Neutrophil (primary cell): ENCODE results near the gene APOA4.

Experiments
- H3K27ac ChIP-seq: fragments of 200-600 bp; sonication (generic); 2 replicates; pipeline ENCODE4 v1.5.1; 2016; ENCODE audit warnings: mild to moderate bottlenecking, moderate library complexity
- H3K27me3 ChIP-seq: fragments of 200-600 bp; sonication (generic); 2 replicates; pipeline ENCODE4 v1.6.0; 2016; ENCODE audit warnings: mild to moderate bottlenecking
- H3K36me3 ChIP-seq: fragments of 200-600 bp; sonication (generic); 2 replicates; pipeline ENCODE4 v1.5.1; 2017
- H3K4me1 ChIP-seq, 2 experiments: fragments of 200-600 bp in 1 of 2; sonication (generic) in 1 of 2; 1 replicate in 1 of 2; 2 replicates in 1 of 2; pipeline versions ENCODE4 v1.5.1 to v1.6.1; 2013 to 2016; ENCODE audit warnings: low read depth in 1 of 2, low read length in 1 of 2, mild to moderate bottlenecking in 1 of 2, moderate library complexity in 1 of 2; ENCODE audit not compliant: control insufficient read depth in 1 of 2, insufficient read depth in 1 of 2
- H3K4me3 ChIP-seq, 2 experiments: fragments of 200-600 bp in 1 of 2; sonication (generic) in 1 of 2; 1 replicate in 1 of 2; 2 replicates in 1 of 2; pipeline ENCODE4 v1.5.1; 2013 to 2016; ENCODE audit warnings: low read depth in 1 of 2, low read length in 1 of 2, mild to moderate bottlenecking in 1 of 2, moderate library complexity in 1 of 2
- H3K9me3 ChIP-seq: fragments of 200-600 bp; sonication (generic); 2 replicates; pipeline ENCODE4 v1.5.1; 2016
- TF ChIP-seq, protein P1 (sequence below): fragments of 200-600 bp; sonication (generic); IDR thresholded peaks from 2 replicates; pipeline ENCODE4 v1.5.1; 2016; ENCODE audit warnings: antibody characterized with exemption

Gene APOA4

DNA sequence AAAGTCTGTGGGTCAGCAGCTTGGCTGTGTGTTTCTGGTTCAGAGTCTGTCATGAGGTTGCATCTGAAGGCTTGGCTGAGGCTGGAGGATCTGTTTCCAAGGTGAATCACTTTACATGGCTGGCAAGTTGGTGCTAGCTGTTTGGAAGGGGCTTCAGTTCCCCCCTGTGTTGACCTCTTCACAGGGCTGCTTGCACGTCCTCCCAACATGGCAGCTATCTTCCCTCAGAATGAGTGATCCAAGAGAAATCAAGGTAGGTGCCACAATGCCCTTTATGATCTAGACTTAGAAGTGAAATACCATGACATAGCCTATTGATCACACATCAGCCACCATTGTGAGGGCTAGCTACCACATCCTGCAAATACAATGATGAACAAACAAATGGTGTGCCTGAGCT, 9.9 kb downstream of the APOA4 start:
- Histone ChIP-seq H3K4me3 (no peak overlapping the region), H3K36me3 (no peaks in the 10 kb centered on the region), H3K27me3 (no peaks in the 10 kb centered on the region), H3K27ac (no peak overlapping the region), H3K9me3 (no peaks in the 10 kb centered on the region), H3K4me1 (no peaks in the 10 kb centered on the region)
- TF ChIP-seq, protein P1, sequence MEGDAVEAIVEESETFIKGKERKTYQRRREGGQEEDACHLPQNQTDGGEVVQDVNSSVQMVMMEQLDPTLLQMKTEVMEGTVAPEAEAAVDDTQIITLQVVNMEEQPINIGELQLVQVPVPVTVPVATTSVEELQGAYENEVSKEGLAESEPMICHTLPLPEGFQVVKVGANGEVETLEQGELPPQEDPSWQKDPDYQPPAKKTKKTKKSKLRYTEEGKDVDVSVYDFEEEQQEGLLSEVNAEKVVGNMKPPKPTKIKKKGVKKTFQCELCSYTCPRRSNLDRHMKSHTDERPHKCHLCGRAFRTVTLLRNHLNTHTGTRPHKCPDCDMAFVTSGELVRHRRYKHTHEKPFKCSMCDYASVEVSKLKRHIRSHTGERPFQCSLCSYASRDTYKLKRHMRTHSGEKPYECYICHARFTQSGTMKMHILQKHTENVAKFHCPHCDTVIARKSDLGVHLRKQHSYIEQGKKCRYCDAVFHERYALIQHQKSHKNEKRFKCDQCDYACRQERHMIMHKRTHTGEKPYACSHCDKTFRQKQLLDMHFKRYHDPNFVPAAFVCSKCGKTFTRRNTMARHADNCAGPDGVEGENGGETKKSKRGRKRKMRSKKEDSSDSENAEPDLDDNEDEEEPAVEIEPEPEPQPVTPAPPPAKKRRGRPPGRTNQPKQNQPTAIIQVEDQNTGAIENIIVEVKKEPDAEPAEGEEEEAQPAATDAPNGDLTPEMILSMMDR: no peak

DNA sequence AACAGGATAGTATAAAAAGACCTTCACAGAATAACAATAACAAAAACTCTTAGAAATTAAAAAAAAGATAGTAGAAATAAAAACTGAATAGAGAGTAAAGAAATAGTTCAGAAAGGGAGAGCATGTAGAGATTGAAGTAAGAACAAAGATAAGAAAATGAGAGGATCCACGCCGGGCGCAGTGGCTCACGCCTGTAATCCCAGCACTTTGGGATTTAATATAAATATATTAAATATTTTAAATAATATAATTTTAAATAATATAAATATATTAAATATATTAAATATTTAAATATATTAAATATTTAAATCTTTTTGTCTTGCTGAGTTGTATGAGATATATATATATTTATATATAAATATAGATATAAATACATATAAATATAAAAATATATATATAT, 11.0 kb downstream of the APOA4 start:
- Histone ChIP-seq H3K4me3 (no peak overlapping the region), H3K4me1 (no peaks in the 10 kb centered on the region), H3K27me3 (no peaks in the 10 kb centered on the region), H3K9me3 (no peaks in the 10 kb centered on the region), H3K36me3 (no peaks in the 10 kb centered on the region), H3K27ac (no peak overlapping the region)
- TF ChIP-seq, protein P1: no peak

- Histone ChIP-seq H3K4me1 (no peaks in the 10 kb centered on the region), H3K27ac (no peak overlapping the region), H3K9me3 (no peaks in the 10 kb centered on the region), H3K4me3 (no peak overlapping the region), H3K27me3 (no peaks in the 10 kb centered on the region), H3K36me3 (no peaks in the 10 kb centered on the region)
- TF ChIP-seq, protein P1: no peak
Observed at GRCh38 chr11:116811194-116811593, 11.9 kb downstream of the APOA4 start.

DNA sequence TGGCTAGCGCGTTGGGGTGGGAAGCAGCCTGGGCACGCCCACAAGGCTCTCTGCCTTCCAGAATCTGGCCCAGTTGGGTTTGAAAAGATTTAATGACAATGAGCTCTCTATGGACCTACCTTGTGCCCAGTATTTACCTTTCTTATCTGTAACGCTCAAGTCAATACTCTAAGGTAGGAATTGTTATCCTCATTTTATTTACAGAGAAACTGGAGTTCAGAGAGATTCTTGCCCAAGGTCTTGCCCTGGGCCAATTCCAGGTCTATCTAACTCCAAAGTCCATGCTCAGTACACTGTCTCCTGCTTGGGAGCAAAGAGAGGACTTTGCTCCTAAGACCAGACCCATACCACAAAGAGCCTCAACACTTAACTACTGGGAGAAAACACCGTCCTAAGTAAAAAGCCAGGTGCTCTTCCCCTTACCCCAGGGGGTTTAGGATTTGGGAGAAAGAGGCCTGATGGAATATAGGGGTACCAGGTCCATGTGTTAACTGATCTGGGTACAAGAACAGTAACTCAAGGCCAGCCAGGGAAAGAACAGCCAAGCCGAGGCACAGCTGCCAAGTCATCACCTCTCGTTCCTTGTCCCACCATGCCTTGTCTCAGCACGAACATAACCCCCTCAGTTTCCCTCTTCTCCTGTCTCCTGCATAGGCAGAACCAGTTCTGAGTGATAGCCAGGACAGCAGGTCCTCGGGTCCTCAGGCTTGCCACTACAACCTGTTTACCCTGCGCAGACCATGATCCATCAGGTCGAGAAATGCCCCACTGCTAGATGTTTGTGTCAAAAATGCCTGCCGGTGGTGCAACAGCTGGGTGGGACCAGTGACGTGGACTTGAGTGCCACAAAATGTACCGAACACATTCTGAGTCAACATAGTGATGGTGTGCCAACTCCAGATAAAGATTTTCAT, 14.6 kb downstream of the APOA4 start:
- Histone ChIP-seq H3K4me1 (no peaks in the 10 kb centered on the region), H3K4me3 (no peak overlapping the region), H3K36me3 (no peaks in the 10 kb centered on the region), H3K27me3 (no peaks in the 10 kb centered on the region), H3K27ac (no peak overlapping the region), H3K9me3 (no peaks in the 10 kb centered on the region)
- TF ChIP-seq, protein P1: no peak

DNA sequence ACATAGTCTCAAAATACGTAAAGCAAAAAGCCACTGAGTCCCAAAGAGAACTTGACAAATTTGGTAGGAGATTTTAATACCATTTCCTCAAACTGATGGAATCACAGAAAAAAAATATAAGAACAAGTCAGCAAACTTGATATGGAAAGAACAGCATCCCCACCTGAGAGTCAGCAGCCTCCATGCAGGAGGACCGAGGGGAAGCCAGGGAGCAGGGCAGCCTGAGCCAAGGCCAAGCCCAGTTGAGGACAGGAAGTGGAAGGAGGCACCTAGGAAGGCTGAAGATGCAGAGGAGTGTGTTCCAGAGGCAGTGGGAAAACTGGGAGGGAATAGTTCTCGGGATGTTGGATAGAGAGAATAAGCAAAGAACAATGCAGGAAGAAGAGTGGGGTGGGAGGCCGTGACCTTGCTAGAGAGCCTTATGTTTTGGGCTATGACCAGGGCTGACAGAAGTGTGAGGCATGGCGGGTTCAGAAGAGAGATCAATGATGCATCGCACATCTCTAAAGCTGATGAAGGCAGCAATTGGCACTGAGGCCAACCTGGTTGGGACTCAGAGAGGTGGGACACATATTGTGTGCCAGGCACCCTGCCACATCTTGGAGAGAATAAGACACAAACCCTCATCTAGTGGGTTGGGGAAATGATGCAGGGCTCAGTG, 15.4 kb downstream of the APOA4 start:
- Histone ChIP-seq H3K27ac (no peak overlapping the region), H3K9me3 (no peaks in the 10 kb centered on the region), H3K4me3 (no peak overlapping the region), H3K36me3 (no peaks in the 10 kb centered on the region), H3K4me1 (no peaks in the 10 kb centered on the region), H3K27me3 (no peaks in the 10 kb centered on the region)
- TF ChIP-seq, protein P1: no peak
